Liver (tissue), 9 donors: ENCODE data around the gene IFNGR2. TPM values are rescaled to one million over a fixed set of nuclear protein-coding genes. Genes with fewer than 3 reads are reported as not detected.

ENCODE experiments used
- DNase-seq: peaks from one replicate; pipeline ENCODE4 v3.0.0-alpha.2; 2017; ENCODE audit warnings: low spot score
- H3K27ac ChIP-seq, 2 donors: one replicate each; pipeline ENCODE4 v1.7.0; 2013; ENCODE audit warnings: inconsistent platforms in 2 of 2, low read length in 2 of 2, control low read depth in 1 of 2, low read depth in 1 of 2, mild to moderate bottlenecking in 1 of 2
- H3K27me3 ChIP-seq, 4 donors: one replicate each; pipeline versions ENCODE4 v1.6.1 to v1.7.0; 2013; ENCODE audit warnings: low read length in 3 of 4, inconsistent platforms in 1 of 4, mild to moderate bottlenecking in 1 of 4, moderate library complexity in 1 of 4; ENCODE audit not compliant: control insufficient read depth in 4 of 4, insufficient read depth in 4 of 4
- H3K36me3 ChIP-seq, 4 donors: one replicate each; pipeline versions ENCODE4 v1.6.1 to v1.7.0; 2013; ENCODE audit warnings: low read length in 3 of 4, mild to moderate bottlenecking in 3 of 4, low read depth in 1 of 4, moderate library complexity in 1 of 4; ENCODE audit not compliant: control insufficient read depth in 4 of 4, insufficient read depth in 3 of 4
- H3K4me1 ChIP-seq, 4 donors: one replicate each; pipeline versions ENCODE4 v1.6.1 to v1.7.0; 2013; ENCODE audit warnings: low read length in 3 of 4, mild to moderate bottlenecking in 3 of 4, moderate library complexity in 1 of 4; ENCODE audit not compliant: control insufficient read depth in 4 of 4, insufficient read depth in 4 of 4
- H3K4me3 ChIP-seq, 3 donors: one replicate each; pipeline versions ENCODE4 v1.6.1 to v1.7.0; 2013; ENCODE audit warnings: low read length in 3 of 3, control low read depth in 1 of 3, low read depth in 1 of 3, mild to moderate bottlenecking in 1 of 3
- H3K9ac ChIP-seq, 2 donors: one replicate each; pipeline ENCODE4 v1.7.0; 2013; ENCODE audit warnings: low read length in 2 of 2, mild to moderate bottlenecking in 2 of 2, moderate library complexity in 2 of 2, control low read depth in 1 of 2, low read depth in 1 of 2
- H3K9me3 ChIP-seq, 4 donors: one replicate each; pipeline versions ENCODE4 v1.6.1 to v1.7.0; 2013; ENCODE audit warnings: low read length in 3 of 4; ENCODE audit not compliant: control insufficient read depth in 4 of 4
- CTCF ChIP-seq: fragments of 150-350 bp; IDR thresholded peaks from 2 replicates; pipeline ENCODE4 v1.5.1; 2017; ENCODE audit warnings: improper control_type of control experiment, low read depth, low read length; ENCODE audit not compliant: missing input control
- GABPA ChIP-seq, 2 donors: IDR thresholded peaks in 1 of 2; conservative IDR thresholded peaks in 1 of 2; 2 replicates each; pipeline ENCODE4 v1.6.1; 2016; ENCODE audit warnings: antibody characterized with exemption in 2 of 2, mild to moderate bottlenecking in 1 of 2, moderate library complexity in 1 of 2
- HNF4A ChIP-seq, 2 donors: conservative IDR thresholded peaks; 2 replicates each; pipeline ENCODE4 v1.6.1; 2016; ENCODE audit warnings: antibody characterized with exemption in 2 of 2, mild to moderate bottlenecking in 2 of 2
- HNF4G ChIP-seq: IDR thresholded peaks from 2 replicates; pipeline ENCODE4 v1.6.1; 2016; ENCODE audit warnings: antibody characterized with exemption
- JUND ChIP-seq, 2 donors: IDR thresholded peaks; 2 replicates each; pipeline ENCODE4 v1.6.1; 2016; ENCODE audit warnings: antibody characterized with exemption in 2 of 2
- MAX ChIP-seq: IDR thresholded peaks from 2 replicates; pipeline ENCODE4 v1.6.1; 2016; ENCODE audit warnings: antibody characterized with exemption
- REST ChIP-seq: IDR thresholded peaks from 2 replicates; pipeline ENCODE4 v1.6.1; 2016; ENCODE audit warnings: antibody characterized with exemption, mild to moderate bottlenecking
- RXRA ChIP-seq, 2 donors: IDR thresholded peaks; 2 replicates each; pipeline ENCODE4 v1.6.1; 2017 to 2018; ENCODE audit warnings: antibody characterized with exemption in 2 of 2, mild to moderate bottlenecking in 1 of 2
- TAF1 ChIP-seq: conservative IDR thresholded peaks from 2 replicates; pipeline ENCODE4 v1.6.1; 2016; ENCODE audit warnings: antibody characterized with exemption, mild to moderate bottlenecking
- YY1 ChIP-seq: IDR thresholded peaks from 2 replicates; pipeline ENCODE4 v1.6.1; 2016; ENCODE audit warnings: antibody characterized with exemption, mild to moderate bottlenecking
- ZBTB33 ChIP-seq: IDR thresholded peaks from 2 replicates; pipeline ENCODE4 v1.6.1; 2016; ENCODE audit warnings: antibody characterized with exemption
- WGBS: extraction: QIAGEN DNeasy Blood & Tissue Kit; methylation state at CpG from one replicate; pipeline ENCODE4 v1.1.7; 2013; 5-methylcytosine and 5-hydroxymethylcytosine counted together
- polyA plus RNA-seq, 2 donors: library from polyadenylated mRNA; stranded (reverse) in 1 of 2; unstranded in 1 of 2; fragments of 200-250 nt in 1 of 2; fragments of >200 nt in 1 of 2; fragmentation: Nextera tagmentation in 1 of 2; extraction: Ambion mirVana in 1 of 2; gene quantifications; one replicate each; pipeline versions ENCODE4 v1.2.1 to v1.2.3, GENCODE V29; 2013 to 2015
- total RNA-seq, 2 donors: library from RNA; depleted of rRNA; stranded (reverse); fragments of >200 nt; gene quantifications; one replicate each; pipeline ENCODE4 v1.2.3, GENCODE V29; 2014
- donor health status: healthy.
- donor health status: healthy.
- donor health status: healthy.
- donor health status: healthy.
- donor health status: healthy.

The IFNGR2 gene
- total and polyA plus RNA-seq, 4 donors, result 23.0 to 24.3 (median 23.4) TPM

- peak overlapping the region; percentile 20 to 57 for H3K27ac ChIP-seq
- no peaks in the 10 kb centered on the region for H3K9me3 ChIP-seq
- no peaks in the 10 kb centered on the region for H3K27me3 ChIP-seq
- TF ChIP-seq JUND (IDR thresholded peaks at IDR 0.05) (peak; percentile 33 to 54), HNF4G (no peak), REST (no peak), MAX (no peak)
- H3K36me3 ChIP-seq, result peaks cover 8 to 56% (median 48%) of the 10 kb centered on the region in 4 donors
- WGBS, result 87% methylated on average over 5 of the region's 5 CpGs
- no peak for DNase-seq
- no peak overlapping the region for H3K4me3 ChIP-seq
- no peak overlapping the region for H3K9ac ChIP-seq
- H3K4me1 ChIP-seq, result no peaks in the 10 kb centered on the region
Observed at GRCh38 chr21:33434770-33435360, 31.7 kb downstream of the IFNGR2 start.

GRCh38 chr21:33437140-33437539, 33.9 kb downstream of the IFNGR2 start:
- H3K27me3 ChIP-seq, result no peaks in the 10 kb centered on the region
- no peak overlapping the region for H3K9ac ChIP-seq
- no peak for DNase-seq
- no peaks in the 10 kb centered on the region for H3K9me3 ChIP-seq
- TF ChIP-seq YY1 (no peak), ZBTB33 (no peak), HNF4A (conservative IDR thresholded peaks at IDR 0.05) (no peak), HNF4G (no peak), TAF1 (no peak), GABPA (IDR thresholded peaks at IDR 0.05 in 1 of 2, conservative IDR thresholded peaks at IDR 0.05 in 1 of 2) (no peak), RXRA (IDR thresholded peaks at IDR 0.05) (no peak), CTCF (no peak)
- 85% methylated on average over 6 of the region's 6 CpGs for WGBS
- H3K36me3 ChIP-seq, result peaks cover 8 to 46% (median 42%) of the 10 kb centered on the region in 4 donors
- H3K4me1 ChIP-seq, result no peaks in the 10 kb centered on the region
- H3K27ac ChIP-seq, result no peak overlapping the region
- no peak overlapping the region for H3K4me3 ChIP-seq
